Measurements from ENCODE around the gene PPP1R16B.
"Not testable (repeated sequence)": the region's sequence is repeated elsewhere in the genome, so short reads cannot be mapped to it uniquely, and the experiment has no call there.

GRCh38 chr20:38859857-38860256 lies 54.4 kb downstream of the PPP1R16B start:
- TF ChIP-seq CTCF, POLR2AphosphoS5, POLR2A, EP300 (IDR thresholded peaks at IDR 0.05): not testable (repeated sequence)

Measured in upper lobe of left lung (tissue), 4 donors.